CD14-positive monocyte (primary cell): ENCODE data around the gene TMEM132D. TPM values are rescaled to one million over a fixed set of nuclear protein-coding genes. Genes with fewer than 3 reads are reported as not detected.

Experiments used
- DNase-seq, 3 donors: peaks; one replicate each; pipeline ENCODE4 v3.0.0-alpha.2; 2011 to 2022
- H2AFZ ChIP-seq: 2 replicates; pipeline ENCODE4 v1.6.0; 2012; ENCODE audit warnings: mild to moderate bottlenecking, low read depth, low read length, inconsistent platforms; ENCODE audit not compliant: insufficient read depth, poor library complexity, severe bottlenecking
- H3K27ac ChIP-seq, 2 donors: 1 replicate in 1 of 2; 2 replicates in 1 of 2; pipeline ENCODE4 v1.5.1; 2012 to 2013; ENCODE audit warnings: low read length in 2 of 2, control low read depth in 1 of 2, inconsistent platforms in 1 of 2, low read depth in 1 of 2, mild to moderate bottlenecking in 1 of 2
- H3K27me3 ChIP-seq, 2 donors: one replicate each; pipeline versions ENCODE4 v1.6.0 to v1.6.1; 2011 to 2013; ENCODE audit warnings: low read length in 2 of 2; ENCODE audit not compliant: control insufficient read depth in 2 of 2, insufficient read depth in 2 of 2
- H3K36me3 ChIP-seq, 2 donors: replicated peaks in 1 of 2; 1 replicate in 1 of 2; 2 replicates in 1 of 2; pipeline versions ENCODE4 v1.5.1 to v1.6.1; 2012 to 2013; ENCODE audit warnings: low read length in 2 of 2, control low read depth in 1 of 2, inconsistent platforms in 1 of 2, mild to moderate bottlenecking in 1 of 2; ENCODE audit not compliant: insufficient read depth in 2 of 2, control insufficient read depth in 1 of 2
- H3K4me1 ChIP-seq, 2 donors: 1 replicate in 1 of 2; 2 replicates in 1 of 2; pipeline versions ENCODE4 v1.5.1 to v1.6.1; 2012 to 2013; ENCODE audit warnings: low read length in 2 of 2, control low read depth in 1 of 2, inconsistent platforms in 1 of 2, mild to moderate bottlenecking in 1 of 2, moderate library complexity in 1 of 2; ENCODE audit not compliant: insufficient read depth in 2 of 2, control insufficient read depth in 1 of 2
- H3K4me2 ChIP-seq: replicated peaks from 2 replicates; pipeline ENCODE3; 2012; ENCODE audit warnings: low read length, moderate library complexity, mild to moderate bottlenecking; ENCODE audit not compliant: poor library complexity, severe bottlenecking; ENCODE audit errors: extremely low read depth
- H3K4me3 ChIP-seq, 3 experiments: fragments of 200-600 bp in 1 of 3; sonication (generic) in 1 of 3; replicated peaks in 1 of 3; 1 replicate in 2 of 3; 2 replicates in 1 of 3; pipeline ENCODE4 v1.5.1; 2011 to 2013; ENCODE audit warnings: low read length in 3 of 3, mild to moderate bottlenecking in 3 of 3, control low read depth in 2 of 3, low read depth in 2 of 3, inconsistent platforms in 1 of 3, moderate library complexity in 1 of 3
- H3K79me2 ChIP-seq: 2 replicates; pipeline ENCODE4 v1.6.0; 2012; ENCODE audit warnings: mild to moderate bottlenecking, control low read depth, inconsistent platforms, low read length, moderate library complexity; ENCODE audit not compliant: insufficient read depth
- H3K9ac ChIP-seq: 2 replicates; pipeline ENCODE4 v1.6.0; 2017; ENCODE audit warnings: low read length, mild to moderate bottlenecking; ENCODE audit not compliant: insufficient read depth, poor library complexity, severe bottlenecking
- H3K9me3 ChIP-seq, 2 donors: replicated peaks in 1 of 2; 1 replicate in 1 of 2; 2 replicates in 1 of 2; pipeline versions ENCODE4 v1.5.1 to v1.6.1; 2012 to 2013; ENCODE audit warnings: low read length in 2 of 2, control low read depth in 1 of 2; ENCODE audit not compliant: control insufficient read depth in 1 of 2, insufficient read depth in 1 of 2
- H4K20me1 ChIP-seq: 2 replicates; pipeline ENCODE4 v1.6.0; 2012; ENCODE audit warnings: mild to moderate bottlenecking, low read length, control low read depth, moderate library complexity; ENCODE audit not compliant: insufficient read depth
- H3K27ac Mint-ChIP-seq, 7 donors: one replicate each; pipeline ENCODE4 v1.8.0; 2020; ENCODE audit warnings: mild to moderate bottlenecking in 7 of 7, mixed read lengths in 7 of 7, moderate library complexity in 6 of 7, inconsistent platforms in 2 of 7
- H3K27me3 Mint-ChIP-seq, 3 donors: one replicate each; pipeline ENCODE4 v1.8.0; 2021 to 2022; ENCODE audit warnings: low read depth in 3 of 3, mild to moderate bottlenecking in 3 of 3, mixed read lengths in 3 of 3, moderate library complexity in 3 of 3, inconsistent platforms in 1 of 3
- H3K36me3 Mint-ChIP-seq, 2 donors: one replicate each; pipeline ENCODE4 v1.8.0; 2020; ENCODE audit warnings: mixed read lengths in 2 of 2, inconsistent platforms in 1 of 2, mild to moderate bottlenecking in 1 of 2
- H3K4me1 Mint-ChIP-seq: one replicate; pipeline ENCODE4 v1.8.0; 2020; ENCODE audit warnings: mild to moderate bottlenecking, mixed read lengths
- H3K4me3 Mint-ChIP-seq, 2 donors: one replicate each; pipeline ENCODE4 v1.8.0; 2020; ENCODE audit warnings: mild to moderate bottlenecking in 2 of 2, mixed read lengths in 2 of 2, moderate library complexity in 1 of 2
- H3K9me3 Mint-ChIP-seq, 7 donors: one replicate each; pipeline ENCODE4 v1.8.0; 2020 to 2022; ENCODE audit warnings: mixed read lengths in 7 of 7, mild to moderate bottlenecking in 6 of 7, moderate library complexity in 6 of 7, inconsistent platforms in 2 of 7
- WGBS: methylation state at CpG from one replicate; pipeline ENCODE4 v1.1.5; 2013; ENCODE audit warnings: missing lambda C conversion rate; ENCODE audit not compliant: insufficient coverage; 5-methylcytosine and 5-hydroxymethylcytosine counted together
- intact Hi-C, 2 donors: fragments of 100-400 bp; cut with micrococcal nuclease; formaldehyde crosslinking; loops; one replicate each; pipeline versions ENCODE4 v1.15.0 to v1.15.1; 2023
- polyA plus RNA-seq, 3 donors: library from polyadenylated mRNA; depleted of rRNA in 1 of 3; unstranded in 2 of 3; stranded (reverse) in 1 of 3; fragments of 300-500 nt in 2 of 3; fragments of >200 nt in 1 of 3; fragmentation: Illumina TruSeq in 2 of 3; gene quantifications; 1 replicate in 2 of 3; 2 replicates in 1 of 3; pipeline ENCODE4 v1.2.3, GENCODE V29; 2012 to 2021
- TF ChIP-seq, protein P1 (sequence below): fragments of 200-600 bp; IDR thresholded peaks from one replicate; pipeline ENCODE4 v1.8.0; 2022; ENCODE audit warnings: antibody characterized with exemption, mild to moderate bottlenecking

The TMEM132D gene
- polyA plus RNA-seq, 3 donors, result 0.04 TPM; not detected in 2

- H3K9me3 ChIP-seq, result peaks cover 0 to 4% of the 10 kb centered on the region in 2 donors
- H3K4me1 Mint-ChIP-seq, result no peaks in the 10 kb centered on the region
- 85% methylated on average over 2 of the region's 4 CpGs for WGBS
- TF ChIP-seq, protein P1, sequence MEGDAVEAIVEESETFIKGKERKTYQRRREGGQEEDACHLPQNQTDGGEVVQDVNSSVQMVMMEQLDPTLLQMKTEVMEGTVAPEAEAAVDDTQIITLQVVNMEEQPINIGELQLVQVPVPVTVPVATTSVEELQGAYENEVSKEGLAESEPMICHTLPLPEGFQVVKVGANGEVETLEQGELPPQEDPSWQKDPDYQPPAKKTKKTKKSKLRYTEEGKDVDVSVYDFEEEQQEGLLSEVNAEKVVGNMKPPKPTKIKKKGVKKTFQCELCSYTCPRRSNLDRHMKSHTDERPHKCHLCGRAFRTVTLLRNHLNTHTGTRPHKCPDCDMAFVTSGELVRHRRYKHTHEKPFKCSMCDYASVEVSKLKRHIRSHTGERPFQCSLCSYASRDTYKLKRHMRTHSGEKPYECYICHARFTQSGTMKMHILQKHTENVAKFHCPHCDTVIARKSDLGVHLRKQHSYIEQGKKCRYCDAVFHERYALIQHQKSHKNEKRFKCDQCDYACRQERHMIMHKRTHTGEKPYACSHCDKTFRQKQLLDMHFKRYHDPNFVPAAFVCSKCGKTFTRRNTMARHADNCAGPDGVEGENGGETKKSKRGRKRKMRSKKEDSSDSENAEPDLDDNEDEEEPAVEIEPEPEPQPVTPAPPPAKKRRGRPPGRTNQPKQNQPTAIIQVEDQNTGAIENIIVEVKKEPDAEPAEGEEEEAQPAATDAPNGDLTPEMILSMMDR, result no peak
- H3K4me2 ChIP-seq, result no peak overlapping the region
- no peaks in the 10 kb centered on the region for H3K36me3 Mint-ChIP-seq
- H3K27me3 Mint-ChIP-seq, result peaks cover 0 to 1% (median 0%) of the 10 kb centered on the region in 3 donors
- H3K27ac Mint-ChIP-seq, result peak overlapping the region in 1 of 7 donors; percentile 67
- H3K4me3 Mint-ChIP-seq, result no peak overlapping the region
- no peaks in the 10 kb centered on the region for H4K20me1 ChIP-seq
- H3K27ac ChIP-seq, result no peak overlapping the region
- H3K36me3 ChIP-seq, result no peaks in the 10 kb centered on the region
- no peak overlapping the region for H3K4me3 ChIP-seq
- no peaks in the 10 kb centered on the region for H3K4me1 ChIP-seq
- peaks cover 0 to 12% (median 3%) of the 10 kb centered on the region in 7 donors for H3K9me3 Mint-ChIP-seq
- H3K9ac ChIP-seq, result no peak overlapping the region
- intact Hi-C loops, result no loop called here
- DNase-seq, result no peak
- H3K79me2 ChIP-seq, result no peaks in the 10 kb centered on the region
- no peaks in the 10 kb centered on the region for H3K27me3 ChIP-seq
- H2AFZ ChIP-seq, result no peak overlapping the region
These were observed 672.8 kb downstream of the TMEM132D start for GRCh38 chr12:129230995-129231394.

GRCh38 chr12:129226851-129227250, 677.0 kb downstream of the TMEM132D start:
- Mint-ChIP-seq H3K4me1 (no peaks in the 10 kb centered on the region), H3K9me3 (peaks cover 0 to 18% (median 3%) of the 10 kb centered on the region in 7 donors), H3K4me3 (no peak overlapping the region), H3K36me3 (no peaks in the 10 kb centered on the region), H3K27me3 (no peaks in the 10 kb centered on the region), H3K27ac (no peak overlapping the region)
- H3K79me2 ChIP-seq, result no peaks in the 10 kb centered on the region
- no peak overlapping the region for H2AFZ ChIP-seq
- TF ChIP-seq, protein P1, result no peak
- peaks cover 0 to 7% of the 10 kb centered on the region in 2 donors for H3K9me3 ChIP-seq
- no peaks in the 10 kb centered on the region for H3K4me1 ChIP-seq
- H3K27me3 ChIP-seq, result no peaks in the 10 kb centered on the region
- no peak for DNase-seq
- H3K27ac ChIP-seq, result no peak overlapping the region
- no peak overlapping the region for H3K9ac ChIP-seq
- H4K20me1 ChIP-seq, result no peaks in the 10 kb centered on the region
- no peaks in the 10 kb centered on the region for H3K36me3 ChIP-seq
- WGBS, result 96% methylated on average over 4 of the region's 6 CpGs
- intact Hi-C loops, result no loop called here
- H3K4me2 ChIP-seq, result no peak overlapping the region
- H3K4me3 ChIP-seq, result no peak overlapping the region
